ENCODE measurements around the gene SLC11A2.

- TF ChIP-seq EZH2 (IDR thresholded peaks at IDR 0.05; ENCODE audit: insufficient read depth, poor library complexity, severe bottlenecking) (no peak), EZH2phosphoT487 (IDR thresholded peaks at IDR 0.05; ENCODE audit: insufficient read depth, low read depth) (no peak)
Observed at GRCh38 chr12:50961708-50962107, 64.5 kb downstream of the SLC11A2 start.
